ENCODE data around the gene PYROXD2.

PYROXD2 gene

DNA sequence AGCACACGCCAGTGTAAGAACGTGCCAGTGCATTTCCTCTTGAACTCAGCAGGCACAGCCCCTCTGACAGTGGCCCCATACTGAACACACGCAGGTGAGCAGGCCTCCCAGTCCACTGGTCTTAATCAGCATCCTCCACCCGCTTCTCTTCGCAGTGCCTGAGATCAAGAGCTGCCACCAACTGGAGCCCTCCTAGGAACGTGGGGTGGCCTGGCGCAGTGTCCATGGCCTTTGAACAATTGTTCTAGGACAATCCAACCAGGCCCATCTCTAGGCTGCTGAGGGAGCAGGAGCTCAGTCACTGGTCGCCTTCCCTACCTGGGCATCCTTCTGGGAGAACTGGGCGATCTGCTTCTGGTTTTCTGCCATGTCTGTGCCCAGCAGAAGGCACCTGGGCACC lies 15.2 kb downstream of the PYROXD2 start:
- H3K4me1 ChIP-seq (ENCODE audit: control insufficient read depth, low read length) = no peaks in the 10 kb centered on the region
- H3K36me3 ChIP-seq (ENCODE audit: control insufficient read depth, low read length) = no peaks in the 10 kb centered on the region
- no peaks in the 10 kb centered on the region for H3K9me2 ChIP-seq (replicated peaks; ENCODE audit: control insufficient read depth, low read length)
- no peak overlapping the region for H3K4me2 ChIP-seq (ENCODE audit: low read length)
- H3K9me3 ChIP-seq (ENCODE audit: control insufficient read depth, insufficient read depth, low read length) = no peaks in the 10 kb centered on the region
- H3K27me3 ChIP-seq (ENCODE audit: control insufficient read depth, low read length) = peaks cover 6% of the 10 kb centered on the region; the same call in 1 of the 2 replicates
- H3K4me3 ChIP-seq (ENCODE audit: low read length) = no peak overlapping the region
- no peaks in the 10 kb centered on the region for H3K79me2 ChIP-seq (ENCODE audit: control insufficient read depth, low read length)
- no peaks in the 10 kb centered on the region for H3F3A ChIP-seq (ENCODE audit: control insufficient read depth, insufficient read depth)
- no peaks in the 10 kb centered on the region for H4K20me1 ChIP-seq (ENCODE audit: control insufficient read depth, insufficient read depth, low read depth, low read length)
- H3K27ac ChIP-seq (ENCODE audit: low read depth, low read length) = no peak overlapping the region
- no peak for TF ChIP-seq EZH2phosphoT487 (IDR thresholded peaks at IDR 0.05; ENCODE audit: borderline replicate concordance, low read length)
- TF ChIP-seq, protein P1, sequence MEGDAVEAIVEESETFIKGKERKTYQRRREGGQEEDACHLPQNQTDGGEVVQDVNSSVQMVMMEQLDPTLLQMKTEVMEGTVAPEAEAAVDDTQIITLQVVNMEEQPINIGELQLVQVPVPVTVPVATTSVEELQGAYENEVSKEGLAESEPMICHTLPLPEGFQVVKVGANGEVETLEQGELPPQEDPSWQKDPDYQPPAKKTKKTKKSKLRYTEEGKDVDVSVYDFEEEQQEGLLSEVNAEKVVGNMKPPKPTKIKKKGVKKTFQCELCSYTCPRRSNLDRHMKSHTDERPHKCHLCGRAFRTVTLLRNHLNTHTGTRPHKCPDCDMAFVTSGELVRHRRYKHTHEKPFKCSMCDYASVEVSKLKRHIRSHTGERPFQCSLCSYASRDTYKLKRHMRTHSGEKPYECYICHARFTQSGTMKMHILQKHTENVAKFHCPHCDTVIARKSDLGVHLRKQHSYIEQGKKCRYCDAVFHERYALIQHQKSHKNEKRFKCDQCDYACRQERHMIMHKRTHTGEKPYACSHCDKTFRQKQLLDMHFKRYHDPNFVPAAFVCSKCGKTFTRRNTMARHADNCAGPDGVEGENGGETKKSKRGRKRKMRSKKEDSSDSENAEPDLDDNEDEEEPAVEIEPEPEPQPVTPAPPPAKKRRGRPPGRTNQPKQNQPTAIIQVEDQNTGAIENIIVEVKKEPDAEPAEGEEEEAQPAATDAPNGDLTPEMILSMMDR (IDR thresholded peaks at IDR 0.05; ENCODE audit: low read depth, low read length, poor library complexity, severe bottlenecking) = no peak

DNA sequence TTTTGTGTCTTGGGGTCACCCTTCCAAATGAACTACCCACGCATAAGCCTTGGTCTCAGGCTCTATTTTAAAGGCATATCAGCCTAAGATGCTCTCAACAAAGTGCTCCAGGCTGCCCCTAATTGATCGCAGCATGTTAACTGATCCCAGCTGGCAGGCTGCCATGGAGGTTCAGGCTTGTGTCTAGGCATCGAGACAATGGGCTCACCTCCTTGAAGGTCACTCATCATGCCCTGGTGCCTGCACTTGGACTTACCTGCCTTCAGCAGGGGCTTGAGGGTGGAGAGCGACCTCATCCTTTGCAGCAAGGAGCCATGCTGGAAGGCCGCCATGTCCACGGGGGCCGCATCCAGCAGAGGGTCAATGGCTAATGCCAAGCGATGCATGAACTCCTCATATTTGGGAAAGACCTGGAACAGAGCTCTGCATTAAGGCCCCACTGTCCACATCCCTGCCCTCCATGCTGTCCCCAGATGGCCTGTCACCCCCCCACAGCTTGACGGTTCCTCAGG lies 17.8 kb downstream of the PYROXD2 start:
- Histone ChIP-seq H3K4me1 (ENCODE audit: control insufficient read depth, low read length) (no peaks in the 10 kb centered on the region), H4K20me1 (ENCODE audit: control insufficient read depth, insufficient read depth, low read depth, low read length) (no peaks in the 10 kb centered on the region; the same call in 1 of the 2 replicates), H3K36me3 (ENCODE audit: control insufficient read depth, low read length) (no peaks in the 10 kb centered on the region), H3K9me2 (replicated peaks; ENCODE audit: control insufficient read depth, low read length) (no peaks in the 10 kb centered on the region), H3K27me3 (ENCODE audit: control insufficient read depth, low read length) (peaks cover 9% of the 10 kb centered on the region), H3K79me2 (ENCODE audit: control insufficient read depth, low read length) (no peaks in the 10 kb centered on the region), H3K4me3 (ENCODE audit: low read length) (no peak overlapping the region), H3K27ac (ENCODE audit: low read depth, low read length) (no peak overlapping the region), H3K4me2 (ENCODE audit: low read length) (no peak overlapping the region), H3F3A (ENCODE audit: control insufficient read depth, insufficient read depth) (no peaks in the 10 kb centered on the region), H3K9me3 (ENCODE audit: control insufficient read depth, insufficient read depth, low read length) (no peaks in the 10 kb centered on the region)
- TF ChIP-seq, protein P1 (IDR thresholded peaks at IDR 0.05; ENCODE audit: low read depth, low read length, poor library complexity, severe bottlenecking) = no peak
- no peak for TF ChIP-seq EZH2phosphoT487 (IDR thresholded peaks at IDR 0.05; ENCODE audit: borderline replicate concordance, low read length)

DNA sequence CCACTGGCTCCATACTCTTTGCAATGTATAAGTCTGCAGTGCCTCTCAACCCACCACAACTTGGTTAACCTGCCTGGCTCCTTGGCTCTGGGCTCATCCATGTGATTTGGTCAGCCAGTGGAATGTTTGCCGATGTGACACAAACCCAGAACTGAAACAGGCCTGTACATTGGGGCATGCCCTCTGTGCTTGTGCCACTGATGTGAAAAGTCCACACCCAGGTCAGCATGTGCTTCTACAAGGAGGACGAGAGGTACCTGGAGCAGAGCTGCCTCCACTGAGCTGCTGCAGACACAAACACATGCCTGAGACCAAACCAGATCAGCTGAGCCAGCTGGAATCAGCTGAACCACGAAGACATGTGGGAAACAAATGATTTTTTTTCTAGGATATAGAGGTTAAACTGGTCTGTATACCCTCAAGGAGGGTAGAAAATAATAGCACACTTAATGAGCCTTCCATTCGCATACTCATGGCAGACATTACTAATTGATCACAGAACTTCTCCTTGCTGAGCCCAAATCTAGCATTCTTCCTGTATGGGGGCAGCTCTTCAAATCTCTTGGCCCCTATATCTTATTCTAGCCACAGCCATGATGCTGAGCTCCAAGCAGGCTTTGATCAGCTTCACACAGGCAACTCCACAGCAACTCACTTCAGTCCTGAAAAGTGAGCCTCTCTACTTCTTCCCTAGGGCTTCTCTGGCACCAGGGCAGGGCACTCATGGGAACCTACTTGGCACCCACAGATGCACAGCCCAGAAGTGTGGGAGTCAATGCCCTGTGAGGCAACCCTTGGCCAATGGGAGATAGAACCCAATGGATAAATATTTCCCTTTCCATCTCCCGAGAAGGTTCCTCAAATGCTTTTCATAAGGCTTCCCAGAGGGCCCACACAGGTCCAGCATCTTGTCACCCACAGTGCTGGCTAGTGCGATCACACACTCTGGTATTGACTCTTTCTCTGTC lies 18.6 kb downstream of the PYROXD2 start:
- peaks cover 3% of the 10 kb centered on the region for H3K4me1 ChIP-seq (ENCODE audit: control insufficient read depth, low read length)
- peaks cover 13% of the 10 kb centered on the region for H3K27me3 ChIP-seq (ENCODE audit: control insufficient read depth, low read length)
- H4K20me1 ChIP-seq (ENCODE audit: control insufficient read depth, insufficient read depth, low read depth, low read length) = no peaks in the 10 kb centered on the region; the same call in 1 of the 2 replicates
- H3K9me2 ChIP-seq (replicated peaks; ENCODE audit: control insufficient read depth, low read length) = no peaks in the 10 kb centered on the region
- TF ChIP-seq EZH2phosphoT487 (IDR thresholded peaks at IDR 0.05; ENCODE audit: borderline replicate concordance, low read length) = no peak
- TF ChIP-seq, protein P1 (IDR thresholded peaks at IDR 0.05; ENCODE audit: low read depth, low read length, poor library complexity, severe bottlenecking) = no peak
- no peaks in the 10 kb centered on the region for H3K79me2 ChIP-seq (ENCODE audit: control insufficient read depth, low read length)
- no peaks in the 10 kb centered on the region for H3K36me3 ChIP-seq (ENCODE audit: control insufficient read depth, low read length)
- H3F3A ChIP-seq (ENCODE audit: control insufficient read depth, insufficient read depth) = no peaks in the 10 kb centered on the region
- H3K4me3 ChIP-seq (ENCODE audit: low read length) = no peak overlapping the region
- H3K4me2 ChIP-seq (ENCODE audit: low read length) = no peak overlapping the region
- H3K27ac ChIP-seq (ENCODE audit: low read depth, low read length) = no peak overlapping the region
- no peaks in the 10 kb centered on the region for H3K9me3 ChIP-seq (ENCODE audit: control insufficient read depth, insufficient read depth, low read length)
